Glomerular visceral epithelial cell (primary cell): ENCODE results near the gene TMED1.

Experiments
- DNase-seq: peaks from one replicate; pipeline ENCODE4 v3.0.0-alpha.2; 2016; ENCODE audit errors: extremely low spot score

The TMED1 gene

DNA sequence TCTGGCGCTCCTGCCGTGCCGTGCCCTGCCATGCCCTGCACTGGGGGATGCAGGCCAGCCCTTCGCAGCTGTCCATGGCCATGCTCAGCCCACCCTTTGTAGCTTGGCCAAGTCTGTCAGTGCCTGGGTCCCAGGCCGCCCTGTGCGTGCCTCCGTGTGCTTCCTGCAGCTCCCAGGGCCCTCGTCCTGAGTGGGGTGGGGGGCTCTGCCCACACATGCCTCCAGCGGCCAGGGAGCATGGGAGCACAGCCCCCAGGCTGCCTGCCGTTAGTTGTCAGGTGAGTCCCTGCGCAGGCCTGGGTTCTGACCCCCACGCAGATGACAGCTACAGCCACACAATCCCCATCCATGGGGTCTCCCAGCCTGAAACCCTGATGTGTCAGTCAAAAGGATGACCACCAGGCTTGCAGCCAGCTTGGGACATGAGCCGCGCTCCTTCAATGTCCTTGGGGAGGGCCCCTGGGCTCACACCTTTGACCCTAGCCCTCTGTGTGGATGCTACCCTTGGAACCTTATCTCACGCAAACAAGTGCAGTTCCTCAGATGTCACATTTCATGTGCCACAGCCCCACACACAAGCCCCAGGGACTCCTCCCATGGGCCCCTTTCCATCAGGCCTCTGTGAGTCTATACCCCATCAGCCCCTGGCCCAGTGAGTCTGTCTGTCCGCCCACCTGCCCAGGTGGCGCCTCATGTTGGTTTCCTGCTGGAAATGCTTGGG is 24.5 kb downstream of the TMED1 start:
- DNase-seq: no peak

- DNase-seq: no peak
Observed at GRCh38 chr19:10809651-10810285, 26.2 kb downstream of the TMED1 start.

- peak; percentile 35 for DNase-seq
Observed at GRCh38 chr19:10808937-10809649, 26.9 kb downstream of the TMED1 start.

- no peak for DNase-seq
Observed at GRCh38 chr19:10805758-10806247, 30.2 kb downstream of the TMED1 start.

- DNase-seq: no peak
Observed at GRCh38 chr19:10805065-10805757, 30.8 kb downstream of the TMED1 start.

DNA sequence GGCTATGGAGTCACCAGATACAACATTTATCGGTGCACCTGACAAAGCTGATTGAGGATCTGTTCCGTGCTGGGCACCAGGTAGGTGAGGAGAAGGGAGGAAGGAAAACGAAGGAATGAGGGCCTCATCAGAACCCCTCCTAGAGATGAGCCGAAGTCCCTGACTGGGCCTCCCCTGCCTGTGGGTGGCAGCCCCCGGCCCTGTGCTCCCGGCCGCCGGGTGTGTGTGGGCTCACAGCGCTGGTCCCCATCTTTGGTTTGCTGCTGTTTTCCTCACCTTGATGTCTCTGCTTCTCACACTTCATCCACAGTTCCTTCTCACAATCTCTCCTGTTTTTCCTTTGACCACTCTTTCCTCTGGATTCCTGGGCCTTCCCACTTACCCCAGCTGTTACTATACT is 32.8 kb downstream of the TMED1 start:
- DNase-seq: no peak

DNA sequence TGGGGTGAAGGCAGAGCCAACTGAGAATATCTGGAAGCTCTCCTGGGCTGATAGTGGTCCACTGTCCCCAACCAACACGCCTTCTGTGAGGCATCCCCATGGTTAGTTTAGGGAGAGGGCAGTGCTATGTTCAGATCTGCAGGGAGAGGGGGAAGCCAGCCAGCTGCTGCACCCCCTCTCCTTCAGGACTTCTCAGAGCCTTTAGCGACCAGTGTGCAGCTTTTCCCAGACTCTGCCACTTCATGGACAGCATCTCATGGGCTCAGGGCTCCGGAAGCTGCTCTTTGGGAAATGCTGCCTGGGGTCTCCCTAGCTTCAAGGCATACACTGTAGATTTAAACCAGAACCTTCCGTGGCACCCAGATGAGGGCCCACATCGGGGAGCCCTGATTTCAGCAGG is 33.5 kb downstream of the TMED1 start:
- DNase-seq: no peak

GRCh38 chr19:10800488-10800887 is 35.5 kb downstream of the TMED1 start:
- no peak for DNase-seq

DNA sequence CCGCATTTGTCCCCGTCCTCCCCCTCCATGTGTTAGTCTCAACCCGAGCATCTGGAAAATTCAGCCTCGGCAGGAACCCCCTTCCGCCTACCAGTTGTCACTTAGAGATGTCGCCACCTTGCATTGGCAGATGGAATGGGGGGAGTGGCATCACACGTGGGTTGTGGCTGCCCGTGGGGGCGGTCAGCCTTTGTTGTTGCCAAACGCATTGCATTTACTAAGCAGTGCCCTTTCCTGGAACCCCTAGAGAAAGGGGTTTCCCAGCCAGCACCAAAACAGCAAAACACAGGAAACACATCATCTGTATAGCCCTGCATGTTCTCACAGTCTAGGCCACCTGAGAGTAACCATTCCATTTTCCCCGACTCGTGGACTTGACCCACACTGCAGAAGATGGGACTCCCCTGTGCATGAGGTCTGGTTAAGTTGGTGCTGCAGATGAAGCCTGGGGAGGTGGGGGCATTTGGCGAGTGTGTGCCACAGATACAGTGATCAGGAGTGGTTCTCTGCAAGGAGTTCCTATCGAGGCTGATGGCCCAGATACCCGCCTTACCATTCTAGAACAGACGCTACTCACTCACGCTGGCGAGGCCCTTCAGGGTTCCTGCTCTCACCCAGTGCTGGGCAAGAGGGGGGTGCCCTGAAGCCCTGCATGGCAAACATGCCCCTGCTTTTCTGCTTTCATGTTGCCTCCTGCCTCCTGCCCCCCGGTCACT is 38.3 kb downstream of the TMED1 start:
- DNase-seq: no peak

DNA sequence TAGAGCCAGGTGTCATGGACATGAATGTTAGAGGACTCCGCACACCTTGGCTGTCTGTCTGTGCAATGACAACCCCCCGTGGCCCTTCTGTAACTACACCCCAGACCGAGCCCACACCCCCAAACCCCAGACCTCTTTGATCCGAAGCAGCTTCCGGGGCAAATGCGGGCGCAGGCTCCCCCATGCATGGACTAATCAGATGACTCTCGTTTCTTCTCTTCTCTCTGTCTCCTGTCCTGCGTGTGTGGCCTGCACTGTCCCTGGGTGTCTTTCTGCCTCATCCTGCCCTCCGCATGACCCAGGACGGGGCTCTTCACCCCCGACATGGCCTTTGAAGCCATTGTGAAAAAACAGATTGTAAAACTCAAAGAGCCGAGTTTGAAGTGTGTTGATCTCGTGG is 38.9 kb downstream of the TMED1 start:
- DNase-seq: no peak

DNA sequence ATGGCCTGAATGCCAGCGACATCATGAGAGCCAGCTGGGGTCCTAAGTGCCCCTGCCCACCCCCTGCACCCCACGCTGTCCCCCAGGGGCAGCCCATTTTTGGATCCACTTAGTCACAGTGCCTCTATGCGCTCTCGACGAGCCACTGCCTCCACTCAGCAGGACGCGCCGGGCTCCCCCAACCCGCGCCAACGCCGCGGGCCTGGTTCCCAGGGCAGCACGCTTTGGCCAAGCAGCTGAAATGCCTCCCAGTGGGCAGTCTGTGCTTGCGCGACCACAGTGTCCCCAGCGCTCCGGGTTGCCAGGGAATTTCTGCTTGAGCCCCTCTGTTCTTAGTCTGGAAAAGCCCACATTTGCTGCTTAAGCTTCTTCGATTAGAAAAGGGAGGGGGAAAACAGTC is 39.4 kb downstream of the TMED1 start:
- no peak for DNase-seq

DNA sequence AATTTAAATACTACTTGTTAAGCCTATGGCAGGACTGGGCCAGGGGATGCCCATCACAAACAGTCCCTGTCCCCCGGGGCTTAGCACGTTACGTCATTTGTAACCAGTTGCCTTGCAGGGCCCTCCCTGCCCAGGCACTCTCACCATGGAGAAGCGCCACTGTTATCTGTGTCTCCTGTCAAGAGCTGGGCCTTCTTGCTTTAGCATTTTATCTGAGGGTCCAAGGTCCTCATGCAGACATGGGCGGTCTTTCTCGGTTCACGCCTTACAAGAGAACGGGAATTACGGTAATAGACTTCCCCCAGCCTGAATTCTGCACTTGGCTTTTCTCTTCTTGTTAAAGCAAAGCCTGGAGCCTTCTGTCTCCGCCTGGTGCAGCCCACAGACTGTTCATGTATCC is 46.1 kb downstream of the TMED1 start:
- no peak for DNase-seq

GRCh38 chr19:10788146-10788545 is 47.9 kb downstream of the TMED1 start:
- DNase-seq: no peak

DNA sequence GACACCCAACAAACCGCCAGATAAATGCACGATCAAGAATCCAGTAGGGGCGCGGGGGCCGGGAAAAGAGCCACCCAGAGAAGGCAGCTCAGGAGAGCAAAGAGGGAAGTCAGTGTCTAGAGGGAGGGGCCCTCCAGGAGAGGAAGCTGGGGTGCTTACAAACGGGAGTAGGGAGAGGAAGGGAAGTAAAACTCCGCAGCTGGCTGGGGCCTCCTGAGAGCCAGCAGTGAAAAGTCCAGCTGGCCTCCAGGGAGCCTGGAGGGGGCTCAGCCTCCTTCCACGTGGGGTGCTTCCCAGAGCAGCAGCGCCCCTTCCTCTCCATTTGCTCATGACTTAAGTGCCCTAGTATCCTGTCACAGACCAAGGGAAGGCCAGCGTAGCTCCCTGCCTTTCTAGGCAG is 51.8 kb downstream of the TMED1 start:
- DNase-seq: no peak

GRCh38 chr19:10782795-10783194 is 53.2 kb downstream of the TMED1 start:
- no peak for DNase-seq
